SJCRH30 (cell line): ENCODE results near the gene THBS4. TPM values are rescaled to one million over a fixed set of nuclear protein-coding genes. Genes with fewer than 3 reads are reported as not detected.
A peak's percentile ranks its signal among the peaks of the same experiment; 100 is the strongest.

Experiments used
- DNase-seq, 2 experiments: peaks; one replicate each; pipeline ENCODE4 v3.0.0-alpha.2; 2015 to 2020
- H3K27ac ChIP-seq: fragments of 250-450 bp; sonication (Bioruptor Pico); 2 replicates; pipeline ENCODE4 v1.5.1; 2020; ENCODE audit warnings: mild to moderate bottlenecking, moderate library complexity
- H3K27me3 ChIP-seq: fragments of 250-450 bp; sonication (Bioruptor Pico); 2 replicates; pipeline ENCODE4 v1.5.1; 2020; ENCODE audit warnings: mild to moderate bottlenecking, moderate library complexity
- H3K36me3 ChIP-seq: fragments of 250-450 bp; sonication (Bioruptor Pico); 2 replicates; pipeline ENCODE4 v1.5.1; 2020; ENCODE audit warnings: mild to moderate bottlenecking, moderate library complexity
- H3K4me1 ChIP-seq: fragments of 250-450 bp; sonication (Bioruptor Pico); 2 replicates; pipeline ENCODE4 v1.5.1; 2020; ENCODE audit warnings: mild to moderate bottlenecking, moderate library complexity
- H3K4me3 ChIP-seq: fragments of 250-450 bp; sonication (Bioruptor Pico); 2 replicates; pipeline ENCODE4 v1.5.1; 2020; ENCODE audit warnings: mild to moderate bottlenecking, moderate library complexity
- H3K9me3 ChIP-seq: fragments of 250-450 bp; sonication (Bioruptor Pico); replicated peaks from 2 replicates; pipeline ENCODE4 v1.5.1; 2020; ENCODE audit warnings: mild to moderate bottlenecking, moderate library complexity
- total RNA-seq: library from RNA; depleted of rRNA; stranded (reverse); fragments of >200 nt; shearing (Covaris generic); gene quantifications from 2 replicates; pipeline ENCODE4 v1.2.3, GENCODE V29; 2014

The THBS4 gene
- total RNA-seq, 1 experiment from 2014 or later: 6.0 TPM

- H3K9me3 ChIP-seq: 0 out of 2 replicates have a peak, but pooled peaks cover 3% of the 10 kb centered on the region
- no peak overlapping the region for H3K4me3 ChIP-seq
- no peaks in the 10 kb centered on the region for H3K36me3 ChIP-seq
- H3K27ac ChIP-seq: no peak overlapping the region
- no peaks in the 10 kb centered on the region for H3K4me1 ChIP-seq
- H3K27me3 ChIP-seq: no peaks in the 10 kb centered on the region
- DNase-seq: no peak
Observed at GRCh38 chr5:80034559-80034958, 589 bp upstream of the THBS4 start.

GRCh38 chr5:80035839-80036238, 691 bp downstream of the THBS4 start:
- no peaks in the 10 kb centered on the region for H3K36me3 ChIP-seq
- no peak overlapping the region for H3K27ac ChIP-seq
- H3K9me3 ChIP-seq: 0 out of 2 replicates have a peak, but pooled peaks cover 3% of the 10 kb centered on the region
- no peaks in the 10 kb centered on the region; the same call in 1 of the 2 replicates for H3K4me1 ChIP-seq
- no peaks in the 10 kb centered on the region for H3K27me3 ChIP-seq
- no peak for DNase-seq
- no peak overlapping the region for H3K4me3 ChIP-seq

- H3K4me3 ChIP-seq: no peak overlapping the region
- H3K27me3 ChIP-seq: no peaks in the 10 kb centered on the region
- H3K36me3 ChIP-seq: no peaks in the 10 kb centered on the region
- no peak for DNase-seq
- H3K4me1 ChIP-seq: peaks cover 6% of the 10 kb centered on the region; the same call in 1 of the 2 replicates
- no peak overlapping the region for H3K27ac ChIP-seq
- H3K9me3 ChIP-seq: 0 out of 2 replicates have a peak, but pooled peaks cover 3% of the 10 kb centered on the region
Observed at GRCh38 chr5:80036615-80037014, 1.5 kb downstream of the THBS4 start.

GRCh38 chr5:80037366-80037765, 2.2 kb downstream of the THBS4 start:
- Histone ChIP-seq H3K27me3 (no peaks in the 10 kb centered on the region), H3K36me3 (no peaks in the 10 kb centered on the region), H3K4me3 (no peak overlapping the region), H3K27ac (no peak overlapping the region), H3K4me1 (peaks cover 12% of the 10 kb centered on the region; the same call in 1 of the 2 replicates), H3K9me3 (0 out of 2 replicates have a peak, but pooled peaks cover 3% of the 10 kb centered on the region)
- DNase-seq: no peak

GRCh38 chr5:80039650-80040049, 4.5 kb downstream of the THBS4 start:
- Histone ChIP-seq H3K27ac (no peak overlapping the region), H3K9me3 (0 out of 2 replicates have a peak, but pooled peaks cover 3% of the 10 kb centered on the region), H3K36me3 (no peaks in the 10 kb centered on the region), H3K27me3 (no peaks in the 10 kb centered on the region), H3K4me1 (peaks cover 12% of the 10 kb centered on the region; the same call in 1 of the 2 replicates), H3K4me3 (no peak overlapping the region)
- DNase-seq: no peak

- H3K36me3 ChIP-seq: no peaks in the 10 kb centered on the region
- H3K27me3 ChIP-seq: no peaks in the 10 kb centered on the region
- no peak overlapping the region; the same call in 1 of the 2 replicates for H3K4me3 ChIP-seq
- no peaks in the 10 kb centered on the region for H3K9me3 ChIP-seq
- peak overlapping the region; percentile 63 for H3K27ac ChIP-seq
- H3K4me1 ChIP-seq: peaks cover 12% of the 10 kb centered on the region; the same call in 1 of the 2 replicates
- DNase-seq: peak; percentile 79 to 88
Observed at GRCh38 chr5:80041527-80041926, 6.4 kb downstream of the THBS4 start.

GRCh38 chr5:80042330-80042729, 7.2 kb downstream of the THBS4 start:
- Histone ChIP-seq H3K27me3 (no peaks in the 10 kb centered on the region), H3K27ac (peak overlapping the region; percentile 63), H3K4me3 (no peak overlapping the region), H3K9me3 (no peaks in the 10 kb centered on the region), H3K36me3 (no peaks in the 10 kb centered on the region), H3K4me1 (peaks cover 12% of the 10 kb centered on the region; the same call in 1 of the 2 replicates)
- DNase-seq: peak in 1 of 2 experiments; percentile 8

GRCh38 chr5:80043187-80043586, 8.0 kb downstream of the THBS4 start:
- Histone ChIP-seq H3K27me3 (no peaks in the 10 kb centered on the region), H3K4me1 (peaks cover 12% of the 10 kb centered on the region; the same call in 1 of the 2 replicates), H3K9me3 (no peaks in the 10 kb centered on the region), H3K4me3 (no peak overlapping the region), H3K36me3 (no peaks in the 10 kb centered on the region), H3K27ac (no peak overlapping the region)
- no peak for DNase-seq

- H3K36me3 ChIP-seq: no peaks in the 10 kb centered on the region
- no peaks in the 10 kb centered on the region for H3K9me3 ChIP-seq
Observed at GRCh38 chr5:80048084-80048780, 13.1 kb downstream of the THBS4 start.

GRCh38 chr5:80052464-80052863, 17.3 kb downstream of the THBS4 start:
- Histone ChIP-seq H3K9me3 (no peaks in the 10 kb centered on the region), H3K27ac (no peak overlapping the region), H3K27me3 (no peaks in the 10 kb centered on the region), H3K4me3 (no peak overlapping the region), H3K4me1 (no peaks in the 10 kb centered on the region), H3K36me3 (no peaks in the 10 kb centered on the region)
- no peak for DNase-seq

More at GRCh38 chr5:80048084-80048780, 13.1 kb downstream of the THBS4 start:
- no peaks in the 10 kb centered on the region for H3K27me3 ChIP-seq
- H3K4me3 ChIP-seq: no peak overlapping the region
- no peak for DNase-seq
- no peaks in the 10 kb centered on the region for H3K4me1 ChIP-seq
- H3K27ac ChIP-seq: no peak overlapping the region

- H3K36me3 ChIP-seq: no peaks in the 10 kb centered on the region
- DNase-seq: no peak
- H3K27ac ChIP-seq: no peak overlapping the region
- H3K4me3 ChIP-seq: no peak overlapping the region
- H3K4me1 ChIP-seq: no peaks in the 10 kb centered on the region
- H3K27me3 ChIP-seq: no peaks in the 10 kb centered on the region
- no peaks in the 10 kb centered on the region for H3K9me3 ChIP-seq
Observed at GRCh38 chr5:80054682-80055081, 19.5 kb downstream of the THBS4 start.

GRCh38 chr5:80055491-80056170, 20.5 kb downstream of the THBS4 start:
- Histone ChIP-seq H3K9me3 (no peaks in the 10 kb centered on the region), H3K4me1 (no peaks in the 10 kb centered on the region), H3K4me3 (no peak overlapping the region), H3K27me3 (no peaks in the 10 kb centered on the region), H3K36me3 (no peaks in the 10 kb centered on the region), H3K27ac (no peak overlapping the region)
- DNase-seq: no peak

- Histone ChIP-seq H3K27ac (no peak overlapping the region), H3K4me1 (no peaks in the 10 kb centered on the region), H3K27me3 (no peaks in the 10 kb centered on the region), H3K9me3 (no peaks in the 10 kb centered on the region), H3K4me3 (no peak overlapping the region), H3K36me3 (no peaks in the 10 kb centered on the region)
- DNase-seq: no peak
Observed at GRCh38 chr5:80057099-80057498, 22.0 kb downstream of the THBS4 start.

- DNase-seq: no peak
- H3K36me3 ChIP-seq: no peaks in the 10 kb centered on the region
- H3K27ac ChIP-seq: no peak overlapping the region
- no peaks in the 10 kb centered on the region for H3K9me3 ChIP-seq
- H3K4me1 ChIP-seq: no peaks in the 10 kb centered on the region
- H3K27me3 ChIP-seq: no peaks in the 10 kb centered on the region
- no peak overlapping the region for H3K4me3 ChIP-seq
Observed at GRCh38 chr5:80057921-80058320, 22.8 kb downstream of the THBS4 start.

GRCh38 chr5:80059354-80059980, 24.3 kb downstream of the THBS4 start:
- no peak for DNase-seq

More at GRCh38 chr5:80059354-80059980, 24.3 kb downstream of the THBS4 start:
- no peak overlapping the region for H3K4me3 ChIP-seq
- no peaks in the 10 kb centered on the region for H3K9me3 ChIP-seq
- H3K27me3 ChIP-seq: no peaks in the 10 kb centered on the region
- no peaks in the 10 kb centered on the region for H3K36me3 ChIP-seq
- no peak overlapping the region for H3K27ac ChIP-seq
- H3K4me1 ChIP-seq: no peaks in the 10 kb centered on the region
